Measurements from ENCODE around the gene MARCHF4. TPM values are rescaled to one million over a fixed set of nuclear protein-coding genes. Genes with fewer than 3 reads are reported as not detected.
A peak's percentile ranks its signal among the peaks of the same experiment; 100 is the strongest.

Gene MARCHF4
- total and polyA plus RNA-seq, 2 of the 8 experiments (the other 6 are each of a cell fraction or from before 2014, with no cell fraction given): 1.9 to 2.9 TPM

DNA sequence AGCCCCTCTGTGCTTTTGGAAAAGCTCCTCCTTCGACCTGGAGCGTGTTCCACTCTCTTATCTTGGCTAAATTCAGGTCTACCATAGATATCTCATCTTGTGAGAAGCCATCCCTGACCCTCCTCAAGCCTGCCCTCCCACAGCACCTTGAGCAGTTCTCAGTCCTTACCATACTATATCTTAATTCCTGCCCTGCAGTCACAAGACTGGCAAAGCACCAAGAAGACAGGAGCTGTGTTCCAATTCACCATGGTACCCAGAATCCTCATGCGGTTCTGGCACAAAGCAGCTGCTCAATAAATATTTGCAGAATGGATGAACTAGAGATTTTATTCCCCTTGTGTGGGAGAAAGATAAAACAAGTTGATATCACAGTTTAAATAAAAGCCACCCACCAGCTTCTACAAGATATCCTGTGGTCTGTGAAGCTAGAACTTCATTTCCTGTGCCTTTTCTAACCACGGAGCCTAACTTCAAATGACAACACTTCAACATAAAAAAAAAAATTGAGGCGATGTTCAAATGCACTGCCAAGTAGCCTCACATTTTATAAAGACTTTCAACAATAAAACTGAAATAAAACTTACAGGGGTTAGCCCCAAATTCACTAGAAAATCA is 19.5 kb downstream of the MARCHF4 start:
- Histone ChIP-seq H2AK5ac (ENCODE audit: low read depth, low read length) (no peak overlapping the region), H2BK15ac (ENCODE audit: low read length) (no peak overlapping the region), H2BK12ac (ENCODE audit: low read depth, low read length) (no peak overlapping the region), H3K36me3 (ENCODE audit: control insufficient read depth in 2 of 4, insufficient read depth in 4 of 4, low read length in 3 of 4) (no peaks in the 10 kb centered on the region), H3K4me1 (replicated peaks in 1 of 4; ENCODE audit: control insufficient read depth in 3 of 4, insufficient read depth in 4 of 4, low read length in 3 of 4) (peaks cover 5 to 20% (median 13%) of the 10 kb centered on the region in 4 experiments), H3K23me2 (ENCODE audit: low read depth, low read length) (peaks cover 4% of the 10 kb centered on the region; the same call in 1 of the 2 replicates), H3K79me1 (ENCODE audit: low read depth, low read length) (no peaks in the 10 kb centered on the region), H3K23ac (ENCODE audit: insufficient read length) (no peak overlapping the region), H4K8ac (ENCODE audit: extremely low read depth, insufficient read depth, low read length) (no peak overlapping the region), H3K27ac (ENCODE audit: low read depth, low read length) (no peak overlapping the region), H3K18ac (ENCODE audit: extremely low read depth, low read length) (no peak overlapping the region), H3K4me3 (ENCODE audit: extremely low read depth in 1 of 4, insufficient read depth in 2 of 4, low read depth in 3 of 4, low read length in 4 of 4) (no peak overlapping the region), H4K20me1 (replicated peaks in 1 of 2; ENCODE audit: control insufficient read depth in 1 of 2, insufficient read depth in 2 of 2, low read length in 2 of 2) (no peaks in the 10 kb centered on the region), H4K5ac (ENCODE audit: insufficient read length, low read depth, low read length) (no peak overlapping the region), H2BK120ac (replicated peaks; ENCODE audit: low read depth, low read length) (no peak overlapping the region), H3K79me2 (ENCODE audit: control insufficient read depth in 1 of 2, insufficient read depth in 2 of 2, low read length in 2 of 2) (no peaks in the 10 kb centered on the region), H2BK5ac (ENCODE audit: low read depth, low read length) (no peak overlapping the region), H3K9ac (replicated peaks in 1 of 4; ENCODE audit: extremely low read depth in 1 of 4, low read depth in 3 of 4, low read length in 3 of 4) (no peak overlapping the region), H3K27me3 (replicated peaks in 1 of 4; ENCODE audit: control insufficient read depth in 3 of 4, extremely low read depth in 1 of 4, insufficient read depth in 3 of 4, low read length in 3 of 4) (no peaks in the 10 kb centered on the region), H3K14ac (ENCODE audit: insufficient read length) (no peak overlapping the region), H3K56ac (replicated peaks; ENCODE audit: insufficient read length, low read depth, low read length) (no peak overlapping the region), H4K91ac (replicated peaks; ENCODE audit: insufficient read length, low read length) (no peak overlapping the region), H3K4ac (replicated peaks; ENCODE audit: insufficient read length, low read depth, low read length) (no peak overlapping the region), H2AFZ (ENCODE audit: low read length) (no peak overlapping the region), H2BK20ac (ENCODE audit: low read length) (no peak overlapping the region), H3K4me2 (ENCODE audit: insufficient read depth in 1 of 2, low read depth in 2 of 2, low read length in 2 of 2) (no peak overlapping the region), H3K9me3 (ENCODE audit: insufficient read depth in 2 of 2, low read depth in 1 of 2, low read length in 1 of 2) (no peaks in the 10 kb centered on the region)
- ChIA-PET CTCF (ENCODE audit: partially characterized antibody) (interaction anchor here (0.9 to 2.4 kb wide), 7 partner anchors 9 to 80 kb away, joined by 3 to 11 read pairs (median 5); no protein-coding TSS in a partner anchor), POLR2A (ENCODE audit: partially characterized antibody) (interaction anchor here (1.1 to 1.4 kb wide), 2 partner anchors 11 to 133 kb away, joined by 3 to 4 read pairs; no protein-coding TSS in a partner anchor)
- FAIRE-seq (no peak), DNase-seq (ENCODE audit: low read depth in 1 of 2, low spot score in 2 of 2) (peak in 1 of 2 experiments; percentile 11)
- TF ChIP-seq FOSL1 (IDR thresholded peaks at IDR 0.05; ENCODE audit: insufficient read depth, low read depth, low read length): no peak
- no peak for TF ChIP-seq CHD1 (IDR thresholded peaks at IDR 0.05; ENCODE audit: low read depth, low read length)
- no peak for TF ChIP-seq BACH1 (IDR thresholded peaks at IDR 0.05; ENCODE audit: low read length)
- TF ChIP-seq RAD21 (IDR thresholded peaks at IDR 0.05 in 1 of 2, conservative IDR thresholded peaks at IDR 0.05 in 1 of 2; ENCODE audit: low read depth in 2 of 2, low read length in 2 of 2): no peak
- TF ChIP-seq KDM5A (IDR thresholded peaks at IDR 0.05; ENCODE audit: low read length): no peak
- no peak for TF ChIP-seq TEAD4 (IDR thresholded peaks at IDR 0.05; ENCODE audit: low read depth, low read length)
- no peak for TF ChIP-seq POU5F1 (IDR thresholded peaks at IDR 0.05; ENCODE audit: low read depth, low read length)
- TF ChIP-seq NRF1 (IDR thresholded peaks at IDR 0.05; ENCODE audit: low read depth, low read length): no peak
- WGBS, 2 experiments (ENCODE audit: extremely low coverage in 1 of 2, insufficient coverage in 1 of 2, insufficient read length in 1 of 2, insufficient replicate concordance in 2 of 2, low coverage in 1 of 2, low lambda C conversion rate in 2 of 2, missing lambda C conversion rate in 1 of 2): 87% methylated on average over 5 of the region's 5 CpGs; no CpG with 5 or more reads in 1 of the 2 experiments

Measured in H1 (cell line).